Dermis microvascular lymphatic vessel endothelial cell (primary cell): ENCODE measurements around the gene KCNH8. TPM values are rescaled to one million over a fixed set of nuclear protein-coding genes. Genes with fewer than 3 reads are reported as not detected.

ENCODE experiments used
- DNase-seq, 2 donors: peaks; one replicate each; pipeline versions ENCODE4 v3.0.0 to v3.0.0-alpha.2; 2010; ENCODE audit warnings: low read depth in 2 of 2
- total RNA-seq: library from RNA; depleted of rRNA; stranded (reverse); fragments of >200 nt; gene quantifications from 2 replicates; pipeline ENCODE4 v1.2.1, GENCODE V29; 2014

KCNH8 gene
- total RNA-seq, 1 donor from 2014 or later = not detected

DNA sequence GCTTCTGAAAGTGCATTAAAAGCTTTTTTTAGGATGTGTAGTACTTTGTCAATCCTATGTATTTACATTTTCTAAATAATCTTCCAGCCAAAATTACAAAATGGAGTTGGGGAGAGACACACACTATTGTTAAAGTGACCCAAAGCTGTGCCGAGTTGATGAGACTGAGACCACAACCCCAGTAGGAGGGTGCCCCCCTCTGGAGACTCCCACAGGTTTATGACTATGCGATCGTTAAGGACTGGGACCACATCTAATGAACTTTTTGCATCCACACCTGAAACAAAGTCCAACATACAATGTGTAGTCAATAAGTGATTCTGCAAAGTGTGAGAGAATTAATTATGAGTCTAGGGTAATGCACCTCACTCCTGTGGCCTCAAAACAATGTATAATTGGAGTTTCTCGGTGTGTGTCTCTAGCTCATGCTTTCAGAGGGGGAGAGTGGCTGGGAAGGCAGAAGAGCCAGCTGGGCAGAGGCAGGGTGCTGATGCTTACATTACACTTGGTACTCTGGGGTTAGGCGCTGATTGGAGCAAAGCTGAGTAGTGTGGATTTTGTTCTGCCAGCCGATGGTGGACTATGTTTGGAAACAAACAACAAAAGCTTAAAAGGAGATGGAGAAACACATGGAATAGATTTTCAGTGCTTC is 102.8 kb downstream of the KCNH8 start:
- no peak for DNase-seq

DNA sequence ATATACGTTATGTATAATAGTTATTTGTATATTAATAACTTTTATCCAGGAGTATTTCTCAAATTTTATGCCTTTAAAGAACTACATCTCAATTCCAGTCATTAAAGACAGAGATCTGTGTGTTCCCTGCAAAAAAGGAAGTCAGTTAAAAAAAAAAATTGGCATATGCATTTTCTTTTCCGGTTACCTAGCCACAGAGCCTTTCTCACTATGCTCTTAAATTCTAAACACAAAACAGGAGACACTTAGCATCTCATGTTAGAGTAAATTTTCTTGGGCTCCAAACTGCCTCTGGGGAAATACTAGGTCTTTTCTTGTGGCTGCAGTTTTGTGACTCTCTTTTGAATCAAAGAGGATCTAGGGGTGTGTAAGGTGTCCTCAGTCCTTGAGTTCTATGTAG is 105.9 kb downstream of the KCNH8 start:
- DNase-seq = no peak

DNA sequence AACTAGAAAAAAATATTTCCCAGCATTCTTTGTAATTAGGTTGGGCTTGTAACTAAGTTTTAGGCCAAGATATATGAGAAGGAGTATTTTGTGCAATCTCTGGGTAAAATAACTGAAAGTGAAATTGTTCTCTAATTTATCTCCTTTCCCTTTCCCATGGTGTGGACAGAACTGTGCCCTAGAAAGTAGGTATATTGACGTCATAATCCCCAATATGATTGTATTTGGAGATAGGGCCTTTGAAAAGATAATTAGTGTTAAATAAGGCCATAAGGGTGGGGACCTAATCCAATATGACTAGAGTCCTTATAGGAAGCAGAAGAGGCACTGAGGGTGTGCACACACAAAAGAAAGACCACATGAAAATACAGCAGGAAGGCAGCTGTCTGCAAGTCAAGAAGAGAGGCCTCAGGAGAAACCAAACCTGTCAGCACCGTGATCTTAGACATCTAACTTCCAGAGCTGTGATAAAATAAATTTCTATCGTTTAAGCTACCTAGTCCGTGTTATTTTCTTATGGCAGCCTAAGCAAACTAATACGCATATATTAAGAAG is 106.6 kb downstream of the KCNH8 start:
- DNase-seq = no peak

DNA sequence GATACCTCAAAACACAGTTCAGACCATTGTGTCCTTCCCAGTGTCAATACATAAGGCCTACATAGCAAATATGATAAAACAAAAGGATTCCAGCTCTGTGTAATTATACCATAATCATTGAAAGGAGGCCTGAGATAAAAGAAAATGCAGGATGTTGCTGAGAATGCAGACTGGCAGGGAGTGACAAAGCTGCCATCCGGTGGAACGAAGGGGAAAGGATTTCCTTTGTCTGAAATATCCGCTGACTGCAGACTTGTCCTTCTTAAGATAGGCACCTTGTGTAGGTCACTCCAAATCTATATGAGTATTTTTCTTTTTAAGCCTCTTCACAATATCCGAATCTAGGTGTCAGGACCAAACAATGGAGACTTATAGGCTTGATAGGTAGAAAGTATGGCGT is 108.0 kb downstream of the KCNH8 start:
- no peak for DNase-seq

DNA sequence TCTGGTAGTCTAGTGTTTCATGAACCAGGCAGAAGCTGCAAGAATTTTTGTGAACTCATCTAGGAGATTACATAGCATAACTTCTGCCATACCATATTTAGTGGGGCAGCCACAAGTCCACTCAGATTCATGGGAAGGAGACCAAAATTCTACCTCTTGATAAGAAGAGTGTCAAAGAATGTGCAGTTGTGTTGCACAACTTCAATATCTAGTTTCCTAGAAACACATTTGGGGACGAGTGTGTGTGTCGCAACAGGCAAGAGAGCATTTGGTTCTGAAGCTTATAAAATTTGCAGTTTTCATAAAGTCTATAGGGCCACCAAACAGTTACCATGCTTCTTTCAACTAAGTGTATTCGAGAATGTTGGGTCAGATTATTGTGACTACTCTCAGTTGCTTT is 115.3 kb downstream of the KCNH8 start:
- DNase-seq = no peak

DNA sequence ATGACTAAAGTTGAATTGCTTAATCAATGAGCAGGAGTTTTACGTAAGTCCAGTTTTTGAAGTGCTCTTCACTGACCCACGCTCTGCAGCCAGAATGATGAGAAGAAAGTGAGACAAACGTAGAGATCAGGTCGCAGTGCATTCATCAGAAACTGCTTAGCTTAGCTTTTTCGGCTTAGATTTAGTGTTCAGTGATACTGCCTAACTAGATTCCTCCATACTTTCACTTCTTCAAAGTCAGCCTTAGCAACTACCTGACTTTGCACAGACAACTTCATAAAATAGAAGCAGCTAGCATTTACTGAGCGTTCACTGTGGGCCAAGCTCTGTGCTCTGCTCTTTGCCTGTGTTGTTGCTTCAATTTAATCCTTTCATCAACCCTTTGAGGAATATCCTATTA is 116.1 kb downstream of the KCNH8 start:
- no peak for DNase-seq

DNA sequence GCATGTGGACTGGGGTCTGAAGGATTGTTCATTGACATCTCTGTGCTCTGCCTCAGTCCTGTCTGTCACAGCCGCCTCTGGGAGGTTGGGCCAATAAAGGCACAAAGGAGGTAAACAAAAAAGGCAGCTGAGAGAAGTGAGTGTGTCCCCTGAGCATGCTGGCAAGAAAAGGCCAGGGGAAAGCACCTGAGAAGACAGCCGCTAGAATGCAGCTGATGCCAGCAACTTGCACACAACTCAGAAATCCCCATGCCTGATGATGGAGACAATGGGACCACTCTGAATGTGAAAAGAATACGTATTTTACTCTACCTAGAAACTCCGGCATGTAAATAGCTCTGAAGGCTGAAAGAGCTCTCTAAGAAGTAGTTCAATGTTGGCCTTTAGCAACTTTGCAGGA is 118.7 kb downstream of the KCNH8 start:
- DNase-seq = no peak

DNA sequence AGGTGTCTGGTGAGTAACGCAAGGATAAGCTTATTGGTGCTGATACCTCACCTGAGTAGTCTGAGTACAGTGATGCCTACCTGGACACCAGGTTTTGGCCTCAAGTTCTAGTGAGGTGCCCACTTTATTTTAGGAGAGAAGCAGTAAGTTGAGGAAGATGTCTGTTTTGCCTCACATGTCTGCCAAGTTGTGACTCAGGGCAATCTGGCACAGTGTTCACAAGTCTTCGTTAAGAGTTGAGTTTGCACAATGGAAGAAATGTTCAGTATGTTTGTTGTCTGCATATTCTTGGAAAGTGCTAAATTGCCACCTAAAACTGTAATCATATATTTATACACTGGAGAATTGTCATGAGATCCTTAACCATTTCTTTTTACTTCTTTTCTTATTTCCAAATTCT is 122.2 kb downstream of the KCNH8 start:
- no peak for DNase-seq

DNA sequence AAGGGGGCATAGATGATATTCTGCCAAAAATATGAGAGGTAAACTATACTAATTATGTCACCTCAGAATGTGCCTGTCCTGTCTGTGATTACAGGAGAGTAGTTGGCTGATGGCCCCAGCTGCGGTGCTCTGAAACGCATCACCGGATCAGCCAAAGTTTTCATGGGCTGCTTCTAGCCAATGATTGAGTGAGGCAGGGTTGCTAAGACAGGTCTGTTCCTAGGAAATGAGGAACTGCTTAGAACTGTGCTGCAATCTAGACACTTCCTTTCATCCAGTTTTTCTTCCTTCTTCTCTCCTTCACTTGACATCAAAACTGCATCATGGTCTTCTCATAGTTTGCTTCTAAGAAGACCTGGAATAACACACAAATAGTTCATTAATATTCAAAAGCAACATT is 124.0 kb downstream of the KCNH8 start:
- no peak for DNase-seq

DNA sequence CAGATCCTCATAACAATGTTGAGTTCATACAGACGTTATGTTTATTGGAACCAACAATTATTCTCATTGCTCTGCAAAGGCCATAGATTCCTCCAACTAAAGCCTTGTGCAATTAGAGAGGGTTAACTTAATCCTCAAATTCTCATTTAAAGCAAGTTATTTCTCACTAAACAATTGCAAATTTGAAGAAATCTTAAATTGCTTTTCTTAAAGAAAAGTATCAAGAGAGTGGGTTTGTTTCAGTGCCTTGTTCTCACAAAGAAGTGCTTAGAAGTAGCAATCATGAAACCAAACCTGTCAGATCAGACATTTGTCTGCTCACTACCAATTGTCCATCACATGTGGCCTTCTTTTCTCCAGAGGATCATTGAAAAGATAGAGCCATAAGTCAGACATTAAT is 124.8 kb downstream of the KCNH8 start:
- no peak for DNase-seq

DNA sequence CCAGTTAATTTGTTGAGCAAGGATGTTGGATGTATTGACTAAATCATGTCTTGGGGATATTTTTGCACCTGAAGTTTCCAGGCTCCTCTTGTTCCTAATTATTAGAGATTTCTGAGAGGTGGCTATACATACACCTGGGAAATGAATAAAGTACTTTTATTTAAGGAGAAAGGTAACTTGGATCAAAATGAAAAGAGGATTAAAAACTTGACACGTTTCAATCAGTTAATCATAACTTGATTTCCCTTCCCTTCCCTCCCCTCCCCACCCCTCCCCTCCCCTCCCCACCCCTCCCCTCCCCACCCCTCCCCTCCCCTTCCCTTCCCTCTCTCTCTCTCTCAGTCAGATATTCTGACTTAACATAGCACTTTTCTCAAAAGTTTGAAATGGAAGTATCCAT is 126.3 kb downstream of the KCNH8 start:
- no peak for DNase-seq

DNA sequence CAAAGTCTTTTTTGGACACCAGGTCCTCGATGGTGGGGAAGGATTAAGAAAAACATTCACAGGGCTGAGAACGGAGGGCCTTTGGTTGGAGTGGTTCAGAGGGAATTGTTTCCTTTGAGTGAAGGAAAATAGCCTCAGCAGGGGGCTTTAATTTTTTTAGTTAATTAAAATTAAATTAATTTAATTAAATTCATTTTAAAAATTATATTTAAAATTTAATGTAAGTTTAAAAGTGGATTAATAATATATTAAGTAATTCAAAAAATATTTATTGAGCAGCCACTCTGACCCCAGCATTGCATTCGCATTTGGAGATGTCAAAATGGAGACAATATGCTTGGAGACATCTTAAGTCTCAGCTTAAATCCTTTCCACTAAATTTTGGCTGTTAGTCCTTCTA is 136.7 kb downstream of the KCNH8 start:
- DNase-seq = no peak

DNA sequence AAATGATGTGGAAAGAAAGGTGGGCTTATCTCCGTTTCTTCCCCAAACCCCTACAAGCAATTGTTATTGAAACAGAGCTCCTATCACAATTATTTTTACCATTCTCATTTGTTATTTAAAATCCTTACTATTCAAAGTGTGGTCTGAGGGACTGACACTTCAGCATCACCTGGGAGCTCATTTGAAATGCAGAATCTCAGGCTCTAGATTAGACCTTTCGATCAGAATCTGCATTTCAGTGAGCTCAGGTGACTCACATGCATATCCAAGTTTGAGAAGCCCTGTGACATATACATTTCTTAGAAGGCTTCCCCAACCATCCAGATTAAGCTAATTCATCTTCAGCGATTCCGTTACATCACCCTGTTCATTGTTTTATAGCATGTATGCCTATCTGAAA is 145.0 kb downstream of the KCNH8 start:
- DNase-seq = no peak

DNA sequence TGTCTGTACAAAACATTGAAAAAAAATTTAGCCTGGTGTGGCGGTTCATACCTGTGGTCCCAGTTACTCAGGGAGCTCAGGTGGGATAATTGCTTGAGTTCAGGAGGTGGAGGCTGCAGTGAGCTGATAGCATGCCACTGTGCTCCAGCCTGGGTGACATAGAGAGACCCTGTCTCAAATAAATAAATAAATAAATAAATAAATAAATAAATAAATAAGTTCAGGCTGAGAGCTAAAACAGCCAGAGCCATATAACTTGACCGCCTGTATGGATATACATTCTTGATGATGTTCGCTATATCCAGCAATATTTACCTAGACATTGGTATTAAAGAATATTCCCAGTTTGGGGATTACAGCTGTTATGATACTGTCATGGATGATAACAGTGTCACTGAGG is 146.9 kb downstream of the KCNH8 start:
- no peak for DNase-seq

DNA sequence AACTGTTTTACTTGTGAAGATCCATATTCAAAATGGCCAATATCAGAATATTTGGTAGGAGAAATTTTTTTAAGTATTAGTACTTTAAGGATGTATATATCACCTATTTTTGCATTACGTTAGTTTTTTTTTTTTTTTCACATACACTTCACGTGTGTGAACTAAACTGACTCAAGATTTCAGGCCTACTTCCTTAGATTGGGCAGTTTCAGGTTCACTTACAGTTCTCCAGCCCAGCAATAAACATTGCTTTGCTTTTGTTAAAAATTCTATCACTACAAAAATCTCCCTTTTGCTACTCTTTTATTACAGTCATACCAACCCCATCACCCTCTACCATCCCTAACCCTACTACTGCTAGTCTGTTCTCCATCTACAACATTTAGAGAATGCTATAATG is 183.6 kb downstream of the KCNH8 start:
- DNase-seq = no peak

DNA sequence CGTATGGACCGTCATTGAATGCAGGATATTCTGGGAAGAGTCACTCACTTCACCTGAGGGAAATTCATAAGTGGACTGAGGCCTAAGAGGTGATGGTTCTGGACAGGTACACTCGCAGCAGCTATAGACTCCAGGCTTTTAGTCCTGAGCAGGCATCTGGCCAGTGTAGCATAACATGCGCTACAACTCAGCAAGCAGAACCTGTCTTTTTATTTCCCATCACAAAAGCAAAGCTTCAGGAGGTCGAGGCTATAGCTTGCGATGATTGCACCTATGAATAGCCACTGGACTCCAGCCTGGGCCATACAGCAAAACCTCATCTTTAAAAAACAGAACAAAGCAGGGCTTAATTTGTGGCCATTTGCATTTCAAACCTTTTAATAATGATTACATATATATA is 185.8 kb downstream of the KCNH8 start:
- no peak for DNase-seq

DNA sequence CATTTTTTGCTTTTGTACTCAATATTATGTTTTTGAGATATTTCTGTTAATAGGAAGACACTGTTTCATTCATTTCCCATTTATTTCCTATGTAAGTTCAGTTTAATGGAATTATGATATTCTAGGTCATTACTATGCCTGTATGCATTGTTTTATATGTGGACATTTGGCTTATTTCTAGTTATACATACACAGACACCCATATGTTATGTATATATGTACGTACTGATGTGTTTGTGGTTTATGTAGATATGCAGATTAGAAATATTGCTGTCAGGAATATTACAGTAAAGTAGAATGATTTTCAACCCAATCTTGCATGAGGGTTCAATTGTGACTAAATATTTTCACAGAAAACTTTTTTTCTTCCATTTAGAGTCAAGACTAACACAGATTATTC is 190.5 kb downstream of the KCNH8 start:
- no peak for DNase-seq

DNA sequence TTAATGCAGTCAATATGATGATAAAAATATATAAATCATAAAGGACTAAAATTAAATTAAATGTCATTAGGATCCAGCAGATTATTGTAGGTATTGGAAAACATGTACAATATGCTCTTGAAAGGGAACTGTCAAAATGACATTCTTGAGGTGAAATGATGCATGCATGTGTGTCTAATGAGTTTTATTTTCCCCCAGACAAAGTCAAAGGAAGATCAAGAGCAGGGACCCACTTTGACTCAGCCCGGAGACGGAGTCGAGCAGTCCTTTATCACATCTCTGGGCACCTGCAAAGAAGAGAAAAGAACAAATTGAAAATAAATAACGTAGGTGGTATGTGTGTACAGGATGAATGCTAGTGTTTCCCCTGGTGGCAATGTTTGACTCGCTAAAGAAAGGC is 194.1 kb downstream of the KCNH8 start:
- no peak for DNase-seq

DNA sequence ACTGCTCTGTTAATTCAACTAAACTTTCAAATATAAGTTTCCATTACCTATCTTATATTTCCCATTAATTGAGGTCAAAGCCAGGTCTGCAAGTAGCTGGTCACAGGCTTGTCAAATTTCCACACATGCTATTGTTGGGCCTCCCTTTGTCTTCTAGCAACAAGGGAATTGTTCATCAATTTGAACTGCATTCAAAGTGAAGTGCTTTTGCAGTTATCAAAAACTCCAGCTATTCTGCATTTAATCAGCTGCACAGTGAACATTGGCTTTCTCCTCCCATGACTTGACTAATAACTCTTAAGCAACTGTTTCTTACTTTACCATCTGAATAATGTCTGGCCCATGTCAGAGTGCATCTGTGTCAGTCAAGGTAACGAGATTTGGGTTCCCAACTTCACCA is 198.4 kb downstream of the KCNH8 start:
- DNase-seq = no peak

DNA sequence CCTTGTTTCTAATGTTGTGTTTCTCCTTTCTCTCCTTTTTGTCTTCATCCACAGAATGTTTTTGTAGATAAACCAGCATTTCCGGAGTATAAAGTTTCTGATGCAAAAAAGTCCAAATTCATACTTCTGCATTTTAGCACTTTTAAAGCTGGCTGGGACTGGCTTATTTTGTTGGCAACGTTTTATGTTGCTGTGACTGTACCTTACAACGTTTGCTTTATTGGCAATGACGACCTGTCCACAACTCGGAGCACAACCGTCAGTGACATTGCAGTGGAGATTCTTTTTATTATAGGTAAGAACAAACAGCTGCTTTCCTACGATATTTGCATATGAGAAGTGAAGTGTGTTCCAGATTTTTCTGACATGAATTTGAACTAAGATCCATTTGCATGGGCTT is 199.4 kb downstream of the KCNH8 start:
- DNase-seq = no peak

DNA sequence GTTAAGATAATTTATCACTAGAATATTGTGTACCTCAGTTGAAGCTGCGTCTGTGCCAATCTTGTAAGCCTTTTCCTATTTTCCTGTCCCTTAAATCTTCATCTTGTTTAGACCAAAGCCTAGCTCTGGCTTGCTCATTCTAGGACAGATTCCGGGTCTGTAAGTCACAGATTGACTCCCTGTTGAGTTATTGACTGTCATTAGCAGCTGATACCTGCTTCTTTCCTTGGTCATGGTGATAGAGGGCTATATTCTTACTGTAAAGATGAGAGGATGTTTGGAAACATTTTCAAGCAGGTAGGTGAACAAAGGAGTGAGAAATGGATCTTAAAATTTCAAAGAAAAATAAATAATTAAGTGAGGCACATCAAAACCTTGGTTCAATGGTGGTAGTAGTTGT is 200.2 kb downstream of the KCNH8 start:
- DNase-seq = no peak

DNA sequence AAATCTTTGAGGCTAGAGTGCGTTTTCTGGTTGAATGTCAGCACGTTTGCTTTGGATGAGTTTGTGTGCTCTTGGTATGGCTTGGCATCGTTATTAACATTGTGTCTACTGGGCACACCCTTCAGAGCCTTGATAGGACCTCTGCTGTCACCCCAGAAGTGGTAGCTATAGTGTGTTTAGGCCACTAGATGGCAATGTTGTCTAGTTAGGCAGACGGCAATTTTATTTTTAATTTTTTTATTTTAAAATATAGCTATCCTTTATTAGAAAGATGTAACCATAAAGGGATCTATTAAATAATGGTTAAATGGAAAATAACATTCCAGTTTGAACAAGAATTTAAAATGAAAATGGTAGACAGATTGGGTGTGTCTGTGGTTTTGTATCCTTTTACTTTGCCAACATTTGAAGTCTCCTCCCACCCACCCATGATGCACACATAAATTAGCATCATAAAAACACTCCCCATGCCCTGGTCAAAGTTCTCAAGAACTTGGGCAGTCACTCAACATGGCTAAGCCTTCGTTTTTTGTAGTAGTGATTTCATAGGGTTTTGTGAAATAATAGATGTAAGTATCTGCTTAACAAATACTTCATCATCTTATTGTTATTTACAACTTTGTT is 200.7 kb downstream of the KCNH8 start:
- DNase-seq = peak in 1 of 2 donors; percentile 28

DNA sequence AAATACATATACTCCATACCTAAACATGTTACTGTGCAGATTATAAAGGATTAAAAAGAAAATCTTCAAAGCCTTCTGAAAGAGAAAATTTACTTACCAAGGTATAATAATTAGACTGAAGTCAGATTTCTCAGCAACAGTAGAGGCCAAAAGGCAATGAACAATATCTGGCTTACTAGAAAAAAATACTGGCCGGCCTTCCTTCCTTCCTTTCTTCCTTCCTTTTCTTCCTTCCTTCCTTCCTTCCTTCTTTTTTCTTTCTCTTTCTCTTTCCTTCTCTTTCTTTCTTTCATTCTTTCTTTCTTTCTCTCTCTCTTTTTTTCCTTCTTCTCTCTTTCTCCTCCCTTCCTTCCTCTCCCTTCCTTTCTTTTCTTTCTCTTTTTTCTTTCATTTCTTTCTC is 209.6 kb downstream of the KCNH8 start:
- DNase-seq = no peak

DNA sequence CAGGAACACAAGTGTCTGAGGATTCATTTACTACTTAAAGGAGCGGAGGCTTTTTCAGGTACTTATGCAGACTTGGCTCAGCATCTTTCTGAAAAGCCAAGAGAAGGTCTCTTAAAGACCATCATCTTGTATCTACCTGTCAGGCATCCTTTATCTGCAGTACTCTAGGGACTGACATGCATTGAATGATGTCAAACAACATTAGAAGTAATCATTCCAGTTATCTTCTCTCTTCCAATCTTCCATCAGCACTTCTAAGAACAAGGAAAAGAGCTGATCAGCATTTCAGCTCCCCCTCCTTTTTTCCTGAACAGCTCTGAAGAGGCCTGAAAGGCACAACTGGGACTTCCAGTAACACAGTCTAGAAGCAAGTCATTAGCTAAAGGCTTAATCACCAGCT is 214.8 kb downstream of the KCNH8 start:
- no peak for DNase-seq
